Bronchial epithelial cell (primary cell): Measurements from ENCODE around the gene EXOC6B. TPM values are rescaled to one million over a fixed set of nuclear protein-coding genes. Genes with fewer than 3 reads are reported as not detected.

ENCODE experiments used
- DNase-seq: peaks from one replicate; pipeline ENCODE4 v3.0.0-alpha.2; 2010; ENCODE audit warnings: low read depth
- FAIRE-seq: peaks from 2 replicates; lab custom pipeline; 2011; peaks lifted over from hg19 to GRCh38; lab: Jason Lieb, UNC
- H3K27me3 ChIP-seq: 2 replicates; pipeline ENCODE4 v1.5.1; 2011; ENCODE audit warnings: low read length; ENCODE audit not compliant: control insufficient read depth, insufficient read depth
- H3K36me3 ChIP-seq: 2 replicates; pipeline ENCODE4 v1.5.1; 2011; ENCODE audit warnings: low read length; ENCODE audit not compliant: control insufficient read depth, insufficient read depth
- H3K4me3 ChIP-seq: 2 replicates; pipeline ENCODE4 v1.5.1; 2011; ENCODE audit warnings: mild to moderate bottlenecking, low read depth, low read length, control low read depth
- CTCF ChIP-seq: IDR thresholded peaks from 2 replicates; pipeline ENCODE4 v1.5.1; 2011; ENCODE audit warnings: mild to moderate bottlenecking, moderate library complexity, low read length, control low read depth, inconsistent platforms; ENCODE audit not compliant: insufficient read depth, severe bottlenecking
- total RNA-seq: library from RNA; depleted of rRNA; stranded (reverse); fragments of >200 nt; gene quantifications from 2 replicates; pipeline ENCODE4 v1.2.1, GENCODE V29; 2014

The EXOC6B gene
- total RNA-seq, 1 donor from 2014 or later, result 26.9 TPM

GRCh38 chr2:72293620-72294019 lies 532.2 kb downstream of the EXOC6B start:
- Histone ChIP-seq H3K4me3 (no peak overlapping the region), H3K36me3 (no peaks in the 10 kb centered on the region), H3K27me3 (no peaks in the 10 kb centered on the region)
- DNase-seq, result peak; percentile 85
- no peak for TF ChIP-seq CTCF
- no peak for FAIRE-seq

- Histone ChIP-seq H3K4me3 (no peak overlapping the region), H3K36me3 (no peaks in the 10 kb centered on the region), H3K27me3 (no peaks in the 10 kb centered on the region)
- TF ChIP-seq CTCF, result no peak
- FAIRE-seq (no peak), DNase-seq (peak; percentile 9)
These were observed 533.4 kb downstream of the EXOC6B start for GRCh38 chr2:72292433-72292832.

- Histone ChIP-seq H3K27me3 (no peaks in the 10 kb centered on the region), H3K4me3 (no peak overlapping the region), H3K36me3 (no peaks in the 10 kb centered on the region)
- no peak for TF ChIP-seq CTCF
- no peak for DNase-seq
- FAIRE-seq, result no peak
These were observed 534.8 kb downstream of the EXOC6B start for GRCh38 chr2:72291059-72291458.

GRCh38 chr2:72289736-72290135 lies 536.1 kb downstream of the EXOC6B start:
- TF ChIP-seq CTCF, result no peak
- FAIRE-seq (no peak), DNase-seq (no peak)
- H3K36me3 ChIP-seq, result no peaks in the 10 kb centered on the region
- H3K27me3 ChIP-seq, result no peaks in the 10 kb centered on the region
- no peak overlapping the region for H3K4me3 ChIP-seq

GRCh38 chr2:72289283-72289682 lies 536.5 kb downstream of the EXOC6B start:
- TF ChIP-seq CTCF, result no peak
- FAIRE-seq, result no peak
- no peak overlapping the region for H3K4me3 ChIP-seq
- no peak for DNase-seq
- no peaks in the 10 kb centered on the region for H3K36me3 ChIP-seq
- H3K27me3 ChIP-seq, result no peaks in the 10 kb centered on the region

- no peak for TF ChIP-seq CTCF
- FAIRE-seq (no peak), DNase-seq (peak; percentile 65)
- no peak overlapping the region for H3K4me3 ChIP-seq
- no peaks in the 10 kb centered on the region for H3K36me3 ChIP-seq
- no peaks in the 10 kb centered on the region for H3K27me3 ChIP-seq
These were observed 547.8 kb downstream of the EXOC6B start for GRCh38 chr2:72278046-72278445.
